ENCODE measurements around the gene TFF1.

The TFF1 gene

GRCh38 chr21:42337830-42338728 is 28.3 kb downstream of the TFF1 start:
- Histone ChIP-seq H3K4me3 (ENCODE audit: low read depth in 1 of 2, low read length in 2 of 2) (no peak overlapping the region), H4K20me1 (ENCODE audit: insufficient read depth, low read length) (no peaks in the 10 kb centered on the region), H3K9ac (ENCODE audit: low read depth, low read length) (no peak overlapping the region), H2AFZ (ENCODE audit: low read depth, low read length) (no peak overlapping the region), H3K4me2 (ENCODE audit: insufficient read depth, low read length) (no peak overlapping the region), H3K36me3 (ENCODE audit: insufficient read depth, low read length) (no peaks in the 10 kb centered on the region), H3K4me1 (ENCODE audit: insufficient read depth, low read length) (no peaks in the 10 kb centered on the region), H3K27ac (ENCODE audit: low read length) (no peak overlapping the region), H3K27me3 (ENCODE audit: insufficient read depth, low read length, poor library complexity) (no peaks in the 10 kb centered on the region), H3K9me3 (ENCODE audit: insufficient read depth, low read length, severe bottlenecking) (no peaks in the 10 kb centered on the region), H3K79me2 (ENCODE audit: insufficient read depth, low read length) (no peaks in the 10 kb centered on the region)
- peak; percentile 87 for ATAC-seq (ENCODE audit: insufficient read depth, low read depth)
- TF ChIP-seq CTCF (IDR thresholded peaks at IDR 0.05; ENCODE audit: borderline replicate concordance, extremely low read depth, low read length, poor library complexity, severe bottlenecking) (peak; percentile 86), EZH2 (IDR thresholded peaks at IDR 0.05; ENCODE audit: borderline replicate concordance, low read depth, low read length, severe bottlenecking) (no peak)
- peak; percentile 69 for DNase-seq

- H3K27ac ChIP-seq (ENCODE audit: low read length), result no peak overlapping the region
- H3K4me1 ChIP-seq (ENCODE audit: insufficient read depth, low read length), result no peaks in the 10 kb centered on the region
- no peak overlapping the region for H3K4me3 ChIP-seq (ENCODE audit: low read depth in 1 of 2, low read length in 2 of 2)
- H3K27me3 ChIP-seq (ENCODE audit: insufficient read depth, low read length, poor library complexity), result no peaks in the 10 kb centered on the region
- H3K79me2 ChIP-seq (ENCODE audit: insufficient read depth, low read length), result no peaks in the 10 kb centered on the region
- no peaks in the 10 kb centered on the region for H4K20me1 ChIP-seq (ENCODE audit: insufficient read depth, low read length)
- H3K4me2 ChIP-seq (ENCODE audit: insufficient read depth, low read length), result no peak overlapping the region
- H3K36me3 ChIP-seq (ENCODE audit: insufficient read depth, low read length), result no peaks in the 10 kb centered on the region
- DNase-seq (no peak), ATAC-seq (ENCODE audit: insufficient read depth, low read depth) (no peak)
- H2AFZ ChIP-seq (ENCODE audit: low read depth, low read length), result no peak overlapping the region
- peaks cover under 1% of the 10 kb centered on the region for H3K9me3 ChIP-seq (ENCODE audit: insufficient read depth, low read length, severe bottlenecking)
- no peak overlapping the region for H3K9ac ChIP-seq (ENCODE audit: low read depth, low read length)
- TF ChIP-seq EZH2 (IDR thresholded peaks at IDR 0.05; ENCODE audit: borderline replicate concordance, low read depth, low read length, severe bottlenecking) (no peak), CTCF (IDR thresholded peaks at IDR 0.05; ENCODE audit: borderline replicate concordance, extremely low read depth, low read length, poor library complexity, severe bottlenecking) (no peak)
Observed at GRCh38 chr21:42337276-42337675, 29.1 kb downstream of the TFF1 start.

GRCh38 chr21:42336054-42336453 is 30.3 kb downstream of the TFF1 start:
- Histone ChIP-seq H3K79me2 (ENCODE audit: insufficient read depth, low read length) (no peaks in the 10 kb centered on the region), H3K9me3 (ENCODE audit: insufficient read depth, low read length, severe bottlenecking) (peaks cover 10% of the 10 kb centered on the region), H3K4me2 (ENCODE audit: insufficient read depth, low read length) (no peak overlapping the region), H3K36me3 (ENCODE audit: insufficient read depth, low read length) (no peaks in the 10 kb centered on the region), H3K4me3 (ENCODE audit: low read depth in 1 of 2, low read length in 2 of 2) (no peak overlapping the region), H3K4me1 (ENCODE audit: insufficient read depth, low read length) (no peaks in the 10 kb centered on the region), H3K27me3 (ENCODE audit: insufficient read depth, low read length, poor library complexity) (no peaks in the 10 kb centered on the region), H3K9ac (ENCODE audit: low read depth, low read length) (no peak overlapping the region), H4K20me1 (ENCODE audit: insufficient read depth, low read length) (no peaks in the 10 kb centered on the region), H2AFZ (ENCODE audit: low read depth, low read length) (no peak overlapping the region), H3K27ac (ENCODE audit: low read length) (no peak overlapping the region)
- DNase-seq (no peak), ATAC-seq (ENCODE audit: insufficient read depth, low read depth) (no peak)
- TF ChIP-seq EZH2 (IDR thresholded peaks at IDR 0.05; ENCODE audit: borderline replicate concordance, low read depth, low read length, severe bottlenecking), result no peak
- TF ChIP-seq CTCF (IDR thresholded peaks at IDR 0.05; ENCODE audit: borderline replicate concordance, extremely low read depth, low read length, poor library complexity, severe bottlenecking), result no peak
